GM18505 (cell line): Measurements from ENCODE around the gene TAF1B.

Experiments
- ATAC-seq: cut with Tn5 transposase; IDR thresholded peaks from one replicate; pipeline ENCODE4 v1.9.1; 2021; ENCODE audit not compliant: unreplicated experiment
- POLR2A ChIP-seq: IDR thresholded peaks from 4 replicates; pipeline ENCODE4 v1.6.1; 2011; ENCODE audit warnings: borderline replicate concordance; ENCODE audit not compliant: insufficient read depth, insufficient read length; ENCODE audit errors: extremely low read depth

Gene TAF1B

DNA sequence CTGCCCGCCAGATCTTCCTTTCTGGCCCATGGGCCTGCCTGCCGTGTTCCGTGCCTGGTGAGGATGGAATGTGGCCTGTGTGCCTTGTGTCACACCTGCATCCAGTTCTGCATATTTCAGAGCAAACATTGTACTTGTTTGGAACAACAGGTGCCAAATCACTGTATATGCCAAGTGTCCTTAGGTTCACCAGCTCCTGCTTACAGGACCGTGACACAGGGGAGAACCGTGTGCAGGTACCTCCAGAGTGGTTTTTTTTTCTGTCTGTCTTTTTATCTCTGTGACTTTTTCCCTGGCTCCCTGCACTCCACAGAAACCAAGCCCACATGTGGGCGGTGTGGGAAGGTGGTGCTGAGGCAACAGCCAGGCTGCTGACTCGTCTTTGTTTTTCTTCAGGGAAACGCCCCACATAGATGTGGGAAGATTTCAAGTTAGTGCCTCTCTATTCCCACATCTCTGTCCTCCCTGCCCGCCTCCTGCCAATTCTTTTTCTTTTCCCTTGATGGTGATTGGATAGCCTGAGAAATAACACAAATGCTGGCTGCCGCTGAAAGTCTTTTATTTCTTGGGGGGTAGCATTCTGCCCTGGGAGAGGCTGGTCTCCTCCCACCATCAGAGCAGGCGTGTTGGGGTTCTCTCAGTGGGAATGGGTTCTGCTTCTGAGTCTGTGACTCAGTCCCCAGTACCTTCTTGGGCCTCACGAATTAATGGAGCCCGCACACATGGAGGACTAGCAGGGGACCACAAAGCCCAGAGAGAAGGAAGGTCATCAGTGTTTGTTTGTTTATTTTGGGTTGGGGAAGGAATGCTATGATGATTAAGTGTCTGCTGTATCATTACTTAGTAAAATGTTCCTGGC, 129.6 kb downstream of the TAF1B start:
- no peak for TF ChIP-seq POLR2A

GRCh38 chr2:9973690-9974089, 130.4 kb downstream of the TAF1B start:
- TF ChIP-seq POLR2A, result no peak
- no peak for ATAC-seq

More for the DNA sequence above, 129.6 kb downstream of the TAF1B start:
- ATAC-seq, result no peak

DNA sequence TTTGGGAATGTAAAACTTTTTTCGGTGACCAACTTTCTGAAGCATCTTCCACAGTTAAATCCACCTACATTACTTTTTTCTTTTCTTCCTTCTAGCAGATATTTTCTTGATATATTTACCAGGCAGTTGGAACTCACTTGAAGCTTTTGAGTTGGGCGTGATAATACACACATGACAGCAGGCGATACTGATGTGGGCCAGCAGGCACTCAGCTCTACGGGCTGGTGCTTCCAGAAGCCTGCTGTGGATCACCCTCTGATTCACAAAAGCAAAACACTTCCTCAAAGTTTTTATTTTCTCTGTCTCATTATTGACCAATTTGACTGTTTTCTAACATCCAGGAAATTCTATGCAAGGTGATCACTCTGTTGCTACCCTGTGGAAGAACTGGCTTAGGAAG, 131.1 kb downstream of the TAF1B start:
- no peak for ATAC-seq
- TF ChIP-seq POLR2A, result no peak

DNA sequence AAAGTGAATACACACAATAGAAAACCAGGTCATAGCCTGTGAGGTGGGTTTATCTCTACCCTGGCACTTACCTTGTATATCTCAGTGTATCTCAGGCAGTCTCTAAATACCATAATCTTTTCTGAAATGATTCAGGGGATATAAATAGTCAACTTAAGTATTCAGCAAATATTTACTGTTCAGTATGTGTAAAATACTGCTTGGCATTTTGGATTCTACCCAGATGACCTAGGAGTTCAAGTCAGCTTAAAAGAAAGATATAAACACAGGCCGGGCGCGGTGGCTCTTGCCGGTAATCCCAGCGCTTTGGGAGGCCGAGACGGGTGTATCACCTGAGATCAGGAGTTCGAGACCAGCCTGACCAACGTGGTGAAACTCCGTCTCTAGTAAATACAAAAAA, 132.1 kb downstream of the TAF1B start:
- no peak for TF ChIP-seq POLR2A
- no peak for ATAC-seq

- no peak for TF ChIP-seq POLR2A
- no peak for ATAC-seq
These were observed 132.7 kb downstream of the TAF1B start for GRCh38 chr2:9975805-9976447.

- ATAC-seq, result no peak
- no peak for TF ChIP-seq POLR2A
These were observed 136.7 kb downstream of the TAF1B start for GRCh38 chr2:9979977-9980376.

DNA sequence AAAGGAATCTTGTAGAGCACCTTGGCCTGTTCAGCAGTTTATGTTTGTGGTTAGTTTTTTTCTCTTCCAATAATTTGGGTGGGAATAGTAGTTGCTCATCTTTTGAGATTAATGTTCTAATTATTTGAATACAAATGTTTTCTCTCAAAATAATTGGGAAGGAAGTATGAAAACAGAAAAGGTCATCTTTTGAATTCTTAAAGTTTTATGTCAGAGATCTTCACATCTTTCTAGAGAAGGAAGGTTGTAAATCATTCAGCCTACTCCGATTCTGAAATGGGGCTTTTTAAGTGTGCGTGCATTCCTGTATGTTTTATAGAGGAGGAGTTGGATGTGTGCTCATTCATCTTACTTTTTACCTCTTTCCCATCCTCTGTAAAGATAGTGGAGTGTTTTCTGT, 137.2 kb downstream of the TAF1B start:
- ATAC-seq, result no peak
- TF ChIP-seq POLR2A, result no peak

DNA sequence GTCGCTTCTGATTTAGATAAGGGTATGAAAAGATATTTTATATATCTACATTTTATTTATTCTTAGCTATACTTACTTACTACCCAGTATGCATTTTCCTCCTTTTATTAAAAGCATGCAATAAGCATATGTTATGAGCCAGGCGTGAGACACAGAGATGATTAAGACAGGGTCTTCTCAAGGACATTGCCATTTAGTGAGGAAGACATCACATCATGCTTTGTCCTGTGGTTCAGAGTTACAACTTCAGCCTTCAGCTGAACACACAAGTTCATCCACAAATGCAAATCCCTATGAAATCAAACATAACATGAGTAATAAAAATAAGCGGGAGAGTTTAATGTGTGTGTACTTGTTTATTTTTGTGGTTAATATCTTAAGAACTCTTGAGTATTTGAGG, 138.4 kb downstream of the TAF1B start:
- no peak for TF ChIP-seq POLR2A
- ATAC-seq, result no peak

- ATAC-seq, result no peak
- no peak for TF ChIP-seq POLR2A
These were observed 139.0 kb downstream of the TAF1B start for GRCh38 chr2:9982248-9982647.

GRCh38 chr2:9982891-9983290, 139.6 kb downstream of the TAF1B start:
- ATAC-seq, result no peak
- no peak for TF ChIP-seq POLR2A

DNA sequence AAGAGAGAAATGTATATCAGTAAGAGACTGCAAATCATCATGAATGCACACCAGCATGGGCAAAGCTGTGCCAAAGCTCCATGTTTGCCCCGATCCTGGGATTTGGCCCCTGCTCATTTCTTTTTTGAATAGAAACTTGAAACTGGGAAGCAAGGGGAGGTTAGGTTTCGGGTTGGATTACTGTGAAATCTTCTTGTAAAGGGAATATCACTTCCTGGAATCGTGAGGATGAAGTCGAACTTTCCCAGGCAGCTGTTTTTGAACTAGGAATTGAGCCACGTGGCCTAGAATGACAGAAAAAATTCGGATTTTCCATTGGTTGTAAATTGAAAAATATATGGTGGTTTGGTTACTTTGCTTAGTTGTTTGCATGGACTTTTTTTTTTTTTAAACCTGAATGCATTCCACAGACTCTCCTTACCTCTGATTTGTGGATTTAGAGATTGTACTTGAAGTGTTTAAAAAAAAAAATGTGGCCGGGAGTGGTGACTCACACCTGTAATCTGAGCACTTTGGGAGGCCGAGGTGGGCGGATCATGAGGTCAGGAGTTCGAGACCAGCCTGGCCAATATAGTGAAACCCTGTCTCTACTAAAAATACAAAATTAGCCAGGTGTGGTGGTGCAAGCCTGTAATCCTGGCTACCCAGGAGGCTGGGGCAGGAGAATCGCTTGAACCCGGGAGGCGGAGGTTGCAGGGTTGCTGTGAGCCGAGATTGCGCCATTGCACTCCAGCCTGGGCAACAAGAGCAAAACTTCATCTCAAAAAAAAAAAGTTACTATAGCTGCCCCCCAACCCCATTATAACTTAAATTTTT, 140.3 kb downstream of the TAF1B start:
- no peak for ATAC-seq

More for the DNA sequence above, 140.3 kb downstream of the TAF1B start:
- no peak for TF ChIP-seq POLR2A
